H9 (cell line): ENCODE measurements around the gene CCNG1. TPM values are rescaled to one million over a fixed set of nuclear protein-coding genes. Genes with fewer than 3 reads are reported as not detected.

Source experiments
- DNase-seq: peaks from one replicate; pipeline ENCODE4 v3.0.0-alpha.2; 2017
- H2AFZ ChIP-seq: one replicate; pipeline ENCODE4 v1.6.1; 2013; ENCODE audit warnings: mild to moderate bottlenecking, low read length, control low read depth, moderate library complexity
- H2AK5ac ChIP-seq: 2 replicates; pipeline ENCODE4 v1.6.1; 2013; ENCODE audit warnings: low read length, control low read depth, mixed read lengths; ENCODE audit not compliant: insufficient read length
- H2BK120ac ChIP-seq: one replicate; pipeline ENCODE4 v1.6.1; 2013; ENCODE audit warnings: low read depth, mild to moderate bottlenecking, low read length, control low read depth, inconsistent platforms; ENCODE audit not compliant: poor library complexity, severe bottlenecking
- H2BK12ac ChIP-seq: 2 replicates; pipeline ENCODE4 v1.6.1; 2013; ENCODE audit warnings: low read length, control low read depth, mixed read lengths, low read depth; ENCODE audit not compliant: insufficient read length
- H2BK15ac ChIP-seq: 2 replicates; pipeline ENCODE4 v1.6.1; 2013; ENCODE audit warnings: low read depth, low read length, control low read depth
- H2BK20ac ChIP-seq: one replicate; pipeline ENCODE4 v1.6.1; 2013; ENCODE audit warnings: low read depth, mild to moderate bottlenecking, low read length, control low read depth, inconsistent platforms; ENCODE audit not compliant: poor library complexity, severe bottlenecking
- H2BK5ac ChIP-seq: 2 replicates; pipeline ENCODE4 v1.6.1; 2013; ENCODE audit warnings: low read length, control low read depth, mixed read lengths; ENCODE audit not compliant: insufficient read length
- H3K14ac ChIP-seq: 2 replicates; pipeline ENCODE4 v1.6.1; 2013; ENCODE audit warnings: low read length, control low read depth; ENCODE audit not compliant: insufficient read depth
- H3K18ac ChIP-seq: 2 replicates; pipeline ENCODE4 v1.6.1; 2013; ENCODE audit warnings: low read depth, mild to moderate bottlenecking, mixed read lengths, low read length, control low read depth; ENCODE audit not compliant: insufficient read length
- H3K23ac ChIP-seq: 2 replicates; pipeline ENCODE4 v1.6.1; 2013; ENCODE audit warnings: low read length, control low read depth, mixed read lengths, low read depth; ENCODE audit not compliant: insufficient read length
- H3K23me2 ChIP-seq: 2 replicates; pipeline ENCODE4 v1.6.1; 2013; ENCODE audit warnings: low read depth, mild to moderate bottlenecking, mixed read lengths, low read length, control low read depth; ENCODE audit not compliant: insufficient read length, poor library complexity, severe bottlenecking
- H3K27ac ChIP-seq: 2 replicates; pipeline ENCODE4 v1.5.1; 2013; ENCODE audit warnings: low read length, control low read depth, mixed read lengths, low read depth; ENCODE audit not compliant: insufficient read length
- H3K27me3 ChIP-seq: 2 replicates; pipeline ENCODE4 v1.6.1; 2013; ENCODE audit warnings: low read length, control low read depth, inconsistent platforms; ENCODE audit not compliant: insufficient read depth
- H3K4ac ChIP-seq: 2 replicates; pipeline ENCODE4 v1.6.1; 2013; ENCODE audit warnings: low read depth, mild to moderate bottlenecking, control low read depth, inconsistent platforms, low read length, moderate library complexity
- H3K4me1 ChIP-seq: 2 replicates; pipeline ENCODE4 v1.6.1; 2013; ENCODE audit warnings: low read length, control low read depth, inconsistent platforms; ENCODE audit not compliant: insufficient read depth
- H3K4me2 ChIP-seq: 2 replicates; pipeline ENCODE4 v1.6.1; 2013; ENCODE audit warnings: low read length, control low read depth, mixed read lengths; ENCODE audit not compliant: insufficient read length, insufficient read depth
- H3K56ac ChIP-seq: 2 replicates; pipeline ENCODE4 v1.6.1; 2013; ENCODE audit warnings: low read depth, mild to moderate bottlenecking, mixed read lengths, low read length, control low read depth; ENCODE audit not compliant: insufficient read length
- H3K79me1 ChIP-seq: 2 replicates; pipeline ENCODE4 v1.6.1; 2013; ENCODE audit warnings: low read depth, mild to moderate bottlenecking, moderate library complexity, low read length, control low read depth, inconsistent platforms; ENCODE audit not compliant: insufficient read depth, poor library complexity, severe bottlenecking
- H3K79me2 ChIP-seq: 2 replicates; pipeline ENCODE4 v1.6.1; 2013; ENCODE audit warnings: low read length, control low read depth, inconsistent platforms; ENCODE audit not compliant: insufficient read depth
- H3K9ac ChIP-seq: 2 replicates; pipeline ENCODE4 v1.6.1; 2013; ENCODE audit warnings: low read length, control low read depth, mixed read lengths; ENCODE audit not compliant: insufficient read length; ENCODE audit errors: extremely low read depth
- H3K9me3 ChIP-seq: one replicate; pipeline ENCODE4 v1.6.1; 2013; ENCODE audit warnings: low read depth, low read length, inconsistent platforms; ENCODE audit not compliant: control insufficient read depth
- H3T11ph ChIP-seq: one replicate; pipeline ENCODE4 v1.6.1; 2013; ENCODE audit warnings: mild to moderate bottlenecking, low read length, control low read depth, inconsistent platforms
- H4K20me1 ChIP-seq: one replicate; pipeline ENCODE4 v1.6.1; 2013; ENCODE audit not compliant: control insufficient read depth, insufficient read length, insufficient read depth
- H4K5ac ChIP-seq: 2 replicates; pipeline ENCODE4 v1.6.1; 2013; ENCODE audit warnings: low read depth, mild to moderate bottlenecking, mixed read lengths, low read length, control low read depth; ENCODE audit not compliant: insufficient read length
- H4K8ac ChIP-seq: replicated peaks from 2 replicates; pipeline ENCODE4 v1.6.1; 2013; ENCODE audit warnings: low read length, control low read depth, mixed read lengths, low read depth; ENCODE audit not compliant: insufficient read length
- H4K91ac ChIP-seq: 2 replicates; pipeline ENCODE4 v1.6.1; 2013; ENCODE audit warnings: low read depth, mild to moderate bottlenecking, moderate library complexity, mixed read lengths, low read length, control low read depth; ENCODE audit not compliant: insufficient read length
- H3K27ac Mint-ChIP-seq, 3 experiments: 2 replicates in 2 of 3; 3 replicates in 1 of 3; pipeline ENCODE4 v1.8.0; 2020 to 2021; ENCODE audit warnings: mixed read lengths in 3 of 3, mild to moderate bottlenecking in 1 of 3, moderate library complexity in 1 of 3
- H3K27me3 Mint-ChIP-seq: 2 replicates; pipeline ENCODE4 v1.8.0; 2021; ENCODE audit warnings: low read depth, mild to moderate bottlenecking, moderate library complexity, mixed read lengths
- H3K36me3 Mint-ChIP-seq, 3 experiments: 2 replicates in 2 of 3; 3 replicates in 1 of 3; pipeline ENCODE4 v1.8.0; 2020 to 2021; ENCODE audit warnings: low read depth in 3 of 3, mixed read lengths in 3 of 3; ENCODE audit not compliant: insufficient read depth in 1 of 3
- H3K4me1 Mint-ChIP-seq, 2 experiments: 2 replicates each; pipeline ENCODE4 v1.8.0; 2020; ENCODE audit warnings: mixed read lengths in 2 of 2
- H3K4me3 Mint-ChIP-seq, 2 experiments: 2 replicates in 1 of 2; 3 replicates in 1 of 2; pipeline ENCODE4 v1.8.0; 2020 to 2021; ENCODE audit warnings: mild to moderate bottlenecking in 2 of 2, mixed read lengths in 2 of 2, moderate library complexity in 1 of 2
- H3K9me3 Mint-ChIP-seq, 2 experiments: 2 replicates in 1 of 2; 3 replicates in 1 of 2; pipeline ENCODE4 v1.8.0; 2020; ENCODE audit warnings: mild to moderate bottlenecking in 2 of 2, mixed read lengths in 2 of 2, moderate library complexity in 1 of 2
- CTCF ChIP-seq: fragments of 200-600 bp; sonication (generic); conservative IDR thresholded peaks from 3 replicates; pipeline ENCODE4 v1.8.0; 2021; ENCODE audit warnings: antibody characterized with exemption, mild to moderate bottlenecking
- WGBS: extraction: QIAGEN DNeasy Blood & Tissue Kit; methylation state at CpG from one replicate; pipeline ENCODE4 v1.1.7; 2013; ENCODE audit warnings: missing lambda C conversion rate, low lambda C conversion rate, mixed read lengths; ENCODE audit not compliant: insufficient read length; ENCODE audit errors: extremely low coverage; 5-methylcytosine and 5-hydroxymethylcytosine counted together
- total RNA-seq: library from RNA; stranded (reverse); gene quantifications from 2 replicates; pipeline ENCODE4 v1.2.1, GENCODE V29; 2021

The CCNG1 gene
- total RNA-seq, 1 experiment from 2014 or later, result 521 TPM

DNA sequence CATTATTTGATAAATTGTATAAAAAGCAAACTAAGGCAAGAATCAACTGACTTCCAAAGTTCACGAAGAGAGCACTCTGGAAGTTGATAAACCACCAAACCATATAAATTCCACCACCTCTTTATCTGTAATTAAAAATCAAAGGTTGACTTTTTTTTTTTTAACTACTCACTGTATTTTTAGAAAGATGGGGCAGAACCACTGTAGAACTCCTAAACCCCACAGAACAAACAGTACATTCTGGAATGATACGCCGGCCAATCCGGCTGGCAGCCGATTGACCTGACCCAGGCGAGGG lies 435 bp upstream of the CCNG1 start:
- H3K27ac ChIP-seq, result no peak overlapping the region
- peaks cover 23 to 38% (median 38%) of the 10 kb centered on the region in 3 experiments for H3K36me3 Mint-ChIP-seq

More for the DNA sequence above, 435 bp upstream of the CCNG1 start:
- Histone ChIP-seq H3K56ac (no peak overlapping the region), H2AK5ac (no peak overlapping the region), H2AFZ (no peak overlapping the region), H3K9ac (no peak overlapping the region), H4K5ac (no peak overlapping the region), H3K23me2 (peaks cover 4% of the 10 kb centered on the region), H3T11ph (no peak overlapping the region), H2BK120ac (no peak overlapping the region), H4K20me1 (no peaks in the 10 kb centered on the region), H3K79me1 (no peaks in the 10 kb centered on the region), H3K4me1 (peaks cover 3% of the 10 kb centered on the region; the same call in 1 of the 2 replicates), H3K4ac (no peak overlapping the region), H2BK12ac (no peak overlapping the region), H2BK5ac (no peak overlapping the region), H3K4me2 (peak overlapping the region; percentile 56), H3K27me3 (no peaks in the 10 kb centered on the region), H4K8ac (no peak overlapping the region), H2BK20ac (no peak overlapping the region), H3K14ac (no peak overlapping the region), H4K91ac (no peak overlapping the region), H3K18ac (no peak overlapping the region), H3K79me2 (peaks cover 15% of the 10 kb centered on the region), H3K9me3 (no peaks in the 10 kb centered on the region), H2BK15ac (no peak overlapping the region), H3K23ac (no peak overlapping the region)
- Mint-ChIP-seq H3K4me1 (peaks cover 43 to 46% of the 10 kb centered on the region in 2 experiments), H3K4me3 (peak overlapping the region; percentile 93 to 95), H3K27ac (peak overlapping the region; percentile 49 to 79 (median 70); a peak in 6 of 7 replicates), H3K27me3 (no peaks in the 10 kb centered on the region), H3K9me3 (no peaks in the 10 kb centered on the region)
- TF ChIP-seq CTCF, result no peak
- WGBS, result no CpG with 5 or more reads among the region's 6 CpGs
- no peak for DNase-seq
